Upper lobe of right lung (tissue), 1 donor: ENCODE results near the gene RRAS. TPM values are rescaled to one million over a fixed set of nuclear protein-coding genes. Genes with fewer than 3 reads are reported as not detected.

Source experiments
- ATAC-seq: fragments of 200-7000 bp; cut with Tn5 transposase; one replicate; pipeline ENCODE4 v1.9.1; 2020; ENCODE audit warnings: mild to moderate bottlenecking, moderate library complexity
- DNase-seq: peaks from one replicate; pipeline ENCODE4 v3.0.0-alpha.2; 2020
- H3K27ac ChIP-seq: fragments of 200-600 bp; one replicate; pipeline ENCODE4 v1.8.0; 2022
- H3K27me3 ChIP-seq: fragments of 200-600 bp; one replicate; pipeline ENCODE4 v1.8.0; 2022; ENCODE audit warnings: mild to moderate bottlenecking
- H3K36me3 ChIP-seq: fragments of 200-600 bp; one replicate; pipeline ENCODE4 v1.8.0; 2022
- H3K4me1 ChIP-seq: fragments of 200-600 bp; one replicate; pipeline ENCODE4 v1.8.0; 2022
- H3K4me3 ChIP-seq: fragments of 200-600 bp; one replicate; pipeline ENCODE4 v1.8.0; 2022; ENCODE audit warnings: mild to moderate bottlenecking
- H3K9me3 ChIP-seq: fragments of 200-600 bp; one replicate; pipeline ENCODE4 v1.8.0; 2022
- CTCF ChIP-seq: fragments of 200-600 bp; IDR thresholded peaks from one replicate; pipeline ENCODE4 v1.8.0; 2022; ENCODE audit warnings: antibody characterized with exemption
- intact Hi-C: fragments of 100-400 bp; cut with DNase I; formaldehyde crosslinking; loops from one replicate; pipeline ENCODE4 v1.11.0; 2022
- microRNA-seq: library from miRNA; unstranded; fragments of <30 nt; microRNA quantifications from one replicate; pipeline ENCODE4 v1.2.0, GENCODE V29; 2020; ENCODE audit warnings: borderline microRNAs expressed
- total RNA-seq: library from RNA; stranded (reverse); fragmentation: NEBNext Ultra II Directional; extraction: Animal tissue kit (Norgen Biotek cat#: 25700); gene quantifications from one replicate; pipeline ENCODE4 v1.2.1, GENCODE V29; 2021
- donor health status: DM: no; HTN: yes; CAD: no; lungs with severe emphysema.

RRAS gene
- total RNA-seq, 1 donor from 2014 or later, result 138 TPM

GRCh38 chr19:49588365-49589122 lies 51.4 kb downstream of the RRAS start:
- Histone ChIP-seq H3K27ac (no peak overlapping the region), H3K36me3 (no peaks in the 10 kb centered on the region), H3K9me3 (no peaks in the 10 kb centered on the region), H3K27me3 (no peaks in the 10 kb centered on the region), H3K4me1 (peaks cover under 1% of the 10 kb centered on the region), H3K4me3 (no peak overlapping the region)
- intact Hi-C loops, result no loop called here
- no peak for TF ChIP-seq CTCF
- no peak for DNase-seq
- no peak for ATAC-seq

GRCh38 chr19:49587227-49587626 lies 52.7 kb downstream of the RRAS start:
- TF ChIP-seq CTCF, result no peak
- DNase-seq (no peak), ATAC-seq (no peak)
- no peak overlapping the region for H3K27ac ChIP-seq
- no peaks in the 10 kb centered on the region for H3K4me1 ChIP-seq
- H3K9me3 ChIP-seq, result no peaks in the 10 kb centered on the region
- intact Hi-C loops, result no loop called here
- no peaks in the 10 kb centered on the region for H3K36me3 ChIP-seq
- H3K4me3 ChIP-seq, result no peak overlapping the region
- H3K27me3 ChIP-seq, result no peaks in the 10 kb centered on the region

Small RNA genes within 50 kb of the gene (microRNA-seq; reads per million reads assigned to microRNA genes)
- gene MIR5088, result not detected

Other genes starting within 250 kb of the RRAS start
- not detected for gene PTH2, start 216.7 kb downstream of the RRAS start, total RNA-seq
- not detected for gene GFY, start 214.8 kb downstream of the RRAS start, total RNA-seq
- gene SLC17A7, start 198.6 kb downstream of the RRAS start, total RNA-seq, result 0.69 TPM
- gene PIH1D1, start 188.3 kb downstream of the RRAS start, total RNA-seq, result 64.2 TPM
- 32.3 TPM for gene ALDH16A1, start 186.9 kb downstream of the RRAS start, total RNA-seq
- 12.1 TPM for gene FLT3LG, start 165.9 kb downstream of the RRAS start, total RNA-seq
- 1,829 TPM for gene RPL13A, start 152.5 kb downstream of the RRAS start, total RNA-seq
- gene RPS11, start 143.7 kb downstream of the RRAS start, total RNA-seq, result 1,616 TPM
- 320 TPM for gene FCGRT, start 127.5 kb downstream of the RRAS start, total RNA-seq
- 22.1 TPM for gene RCN3, start 112.1 kb downstream of the RRAS start, total RNA-seq
- gene NOSIP, start 59.6 kb downstream of the RRAS start, total RNA-seq, result 48.7 TPM
- gene PRRG2, start 58.8 kb downstream of the RRAS start, total RNA-seq, result 10.1 TPM
- gene PRR12, start 49.0 kb downstream of the RRAS start, total RNA-seq, result 30.9 TPM
- 67.9 TPM for gene SCAF1, start 2.1 kb upstream of the RRAS start, total RNA-seq
- 86.4 TPM for gene IRF3, start 25.7 kb upstream of the RRAS start, total RNA-seq
- gene BCL2L12, start 25.8 kb upstream of the RRAS start, total RNA-seq, result 15.8 TPM
- gene PRMT1, start 37.1 kb upstream of the RRAS start, total RNA-seq, result 90.8 TPM
- 1.9 TPM for gene ADM5, start 49.5 kb upstream of the RRAS start, total RNA-seq
- gene CPT1C, start 51.0 kb upstream of the RRAS start, total RNA-seq, result 6.1 TPM
- gene TSKS, start 123.2 kb upstream of the RRAS start, total RNA-seq, result 0.43 TPM
- 61.2 TPM for gene AP2A1, start 126.9 kb upstream of the RRAS start, total RNA-seq
- 20.1 TPM for gene FUZ, start 173.1 kb upstream of the RRAS start, total RNA-seq
- 45.9 TPM for gene MED25, start 178.1 kb upstream of the RRAS start, total RNA-seq
- 104 TPM for gene PTOV1, start 211.0 kb upstream of the RRAS start, total RNA-seq
- 83.2 TPM for gene PNKP, start 227.4 kb upstream of the RRAS start, total RNA-seq
- 29.4 TPM for gene AKT1S1, start 237.2 kb upstream of the RRAS start, total RNA-seq
- gene TBC1D17, start 237.6 kb upstream of the RRAS start, total RNA-seq, result 57.1 TPM